HCT116 (cell line): ENCODE data around the gene ADGRV1. TPM values are rescaled to one million over a fixed set of nuclear protein-coding genes. Genes with fewer than 3 reads are reported as not detected.

Experiments used
- ATAC-seq: fragments of 200-7000 bp; cut with Tn5 transposase; 2 replicates; pipeline ENCODE4 v1.9.1; 2020; ENCODE audit warnings: mild to moderate bottlenecking, moderate library complexity
- BruUV-seq: library from RNA; stranded (reverse); fragments of 400-500 nt; replicated peaks from 2 replicates; lab custom pipeline; 2021; lab: Mats Ljungman, UMichigan
- CTCF ChIA-PET: fragments of 300-600 bp; sonication (Branson Sonifier 250); formaldehyde crosslinking; loops from one replicate; lab custom pipeline; 2021; ENCODE audit warnings: antibody characterized with exemption; lab: Charles Lee
- POLR2A ChIA-PET: fragments of 300-600, 350-600 bp; sonication (Branson Sonifier 250); formaldehyde crosslinking; loops from one replicate; lab custom pipeline; 2021; ENCODE audit warnings: antibody characterized with exemption; lab: Charles Lee
- RAD21 ChIA-PET, 2 experiments: fragments of 300-600 bp; sonication (Branson Sonifier 250); formaldehyde crosslinking; loops; one replicate each; lab custom pipeline; 2023; ENCODE audit warnings: low total read pairs in 2 of 2; ENCODE audit not compliant: uncharacterized antibody in 2 of 2, unreplicated experiment in 2 of 2, low non-redundant PET in 1 of 2; lab: Charles Lee
- DNase-seq: peaks from one replicate; pipeline ENCODE4 v3.0.0-alpha.2; 2010; ENCODE audit warnings: low read depth, low spot score
- H2AFZ ChIP-seq: fragments of 200-600 bp; shearing (Covaris generic), sonication (generic); 2 replicates; pipeline ENCODE4 v1.6.1; 2017; ENCODE audit warnings: low read depth, mixed run types, mixed read lengths, antibody characterized with exemption, low read length; ENCODE audit not compliant: poor library complexity, severe bottlenecking
- H3K27ac ChIP-seq: 2 replicates; pipeline ENCODE4 v1.5.1; 2012; ENCODE audit warnings: low read depth, low read length
- H3K27me3 ChIP-seq: fragments of 200-600 bp; sonication (generic); 2 replicates; pipeline ENCODE4 v1.6.1; 2016; ENCODE audit warnings: mixed run types, low read length, mixed read lengths; ENCODE audit not compliant: insufficient read depth
- H3K36me3 ChIP-seq, 2 experiments: fragments of 200-500 bp in 1 of 2; fragments of 200-600 bp in 1 of 2; sonication (Bioruptor generic) in 1 of 2; sonication (generic) in 1 of 2; 2 replicates each; pipeline versions ENCODE4 v1.5.1 to v1.6.1; 2014 to 2016; ENCODE audit warnings: low read length in 2 of 2, inconsistent platforms in 1 of 2, mixed read lengths in 1 of 2, mixed run types in 1 of 2; ENCODE audit not compliant: insufficient read depth in 2 of 2, control insufficient read depth in 1 of 2
- H3K4me1 ChIP-seq, 2 experiments: fragments of 200-600 bp in 1 of 2; sonication (generic) in 1 of 2; 2 replicates each; pipeline versions ENCODE4 v1.5.1 to v1.6.1; 2012 to 2017; ENCODE audit warnings: low read length in 2 of 2, inconsistent platforms in 1 of 2, mild to moderate bottlenecking in 1 of 2, mixed read lengths in 1 of 2, mixed run types in 1 of 2, moderate library complexity in 1 of 2; ENCODE audit not compliant: insufficient read depth in 2 of 2, control insufficient read depth in 1 of 2
- H3K4me2 ChIP-seq: fragments of 200-600 bp; sonication (generic); 2 replicates; pipeline ENCODE4 v1.6.1; 2017; ENCODE audit warnings: mixed run types, low read length, mixed read lengths
- H3K4me3 ChIP-seq, 2 experiments: fragments of 200-600 bp in 1 of 2; sonication (generic) in 1 of 2; replicated peaks in 1 of 2; 2 replicates each; pipeline ENCODE4 v1.5.1; 2011 to 2016; ENCODE audit warnings: low read length in 2 of 2, control low read depth in 1 of 2, low read depth in 1 of 2, mild to moderate bottlenecking in 1 of 2, mixed read lengths in 1 of 2, mixed run types in 1 of 2
- H3K79me2 ChIP-seq: fragments of 200-600 bp; sonication (generic); 2 replicates; pipeline ENCODE4 v1.6.1; 2017; ENCODE audit warnings: mild to moderate bottlenecking, mixed run types, low read length, moderate library complexity, mixed read lengths; ENCODE audit not compliant: insufficient read depth
- H3K9ac ChIP-seq: fragments of 200-600 bp; sonication (generic); 2 replicates; pipeline ENCODE4 v1.6.1; 2016; ENCODE audit warnings: low read length, mixed read lengths
- H3K9me2 ChIP-seq: fragments of 200-600 bp; sonication (generic), shearing (Covaris generic); 2 replicates; pipeline ENCODE4 v1.6.1; 2017; ENCODE audit warnings: mixed run types, mild to moderate bottlenecking, moderate library complexity; ENCODE audit not compliant: insufficient read depth
- H3K9me3 ChIP-seq, 2 experiments: fragments of 200-500 bp in 1 of 2; fragments of 200-600 bp in 1 of 2; sonication (Bioruptor generic) in 1 of 2; sonication (generic) in 1 of 2; 2 replicates each; pipeline ENCODE4 v1.6.1; 2014 to 2017; ENCODE audit warnings: low read length in 2 of 2, mixed read lengths in 2 of 2, inconsistent platforms in 1 of 2, low read depth in 1 of 2, mild to moderate bottlenecking in 1 of 2, mixed run types in 1 of 2, moderate library complexity in 1 of 2; ENCODE audit not compliant: control insufficient read depth in 1 of 2, insufficient read depth in 1 of 2
- H4K20me1 ChIP-seq: fragments of 200-600 bp; sonication (generic), shearing (Covaris generic); 2 replicates; pipeline ENCODE4 v1.6.1; 2017; ENCODE audit warnings: mixed run types, mild to moderate bottlenecking, moderate library complexity; ENCODE audit not compliant: insufficient read depth
- EZH2 ChIP-seq: fragments of 200-600 bp; sonication (generic); IDR thresholded peaks from 2 replicates; pipeline ENCODE4 v1.6.1; 2017; ENCODE audit warnings: antibody characterized with exemption, mixed run types
- RAD21 ChIP-seq: IDR thresholded peaks from 2 replicates; pipeline ENCODE4 v1.6.1; 2012; ENCODE audit warnings: low read depth, mild to moderate bottlenecking
- SIN3A ChIP-seq: IDR thresholded peaks from 2 replicates; pipeline ENCODE4 v1.6.1; 2012; ENCODE audit warnings: low read depth
- SP1 ChIP-seq: IDR thresholded peaks from 2 replicates; pipeline ENCODE4 v1.6.1; 2012; ENCODE audit warnings: low read depth
- YY1 ChIP-seq: IDR thresholded peaks from 2 replicates; pipeline ENCODE4 v1.6.1; 2011; ENCODE audit warnings: low read length, low read depth, moderate library complexity, mild to moderate bottlenecking; ENCODE audit not compliant: insufficient replicate concordance; ENCODE audit errors: extremely low read depth
- ZFX ChIP-seq: fragments of 450-650 bp; IDR thresholded peaks from 2 replicates; pipeline ENCODE4 v1.6.1; 2017
- ZNF274 ChIP-seq: fragments of 200-500 bp; sonication (Bioruptor generic); IDR thresholded peaks from 2 replicates; pipeline ENCODE4 v1.6.1; 2014; ENCODE audit warnings: mild to moderate bottlenecking, low read depth, low read length, inconsistent platforms
- intact Hi-C: fragments of 100-400 bp; cut with micrococcal nuclease; formaldehyde crosslinking; loops from 2 replicates; pipeline ENCODE4 v1.10.0; 2022
- total RNA-seq: library from RNA; stranded (reverse); gene quantifications from one replicate; pipeline ENCODE4 v1.2.1, GENCODE V29; 2021; ENCODE audit not compliant: unreplicated experiment
- TF ChIP-seq, protein P1 (sequence below): IDR thresholded peaks from 2 replicates; pipeline ENCODE4 v1.6.1; 2012; ENCODE audit warnings: low read depth
- TF ChIP-seq, protein P2 (sequence below): IDR thresholded peaks from 2 replicates; pipeline ENCODE4 v1.6.1; 2011; ENCODE audit warnings: mild to moderate bottlenecking, low read length, moderate library complexity; ENCODE audit not compliant: insufficient replicate concordance; ENCODE audit errors: extremely low read depth

Gene ADGRV1
- total RNA-seq, 1 experiment from 2014 or later, result 6.0 TPM

DNA sequence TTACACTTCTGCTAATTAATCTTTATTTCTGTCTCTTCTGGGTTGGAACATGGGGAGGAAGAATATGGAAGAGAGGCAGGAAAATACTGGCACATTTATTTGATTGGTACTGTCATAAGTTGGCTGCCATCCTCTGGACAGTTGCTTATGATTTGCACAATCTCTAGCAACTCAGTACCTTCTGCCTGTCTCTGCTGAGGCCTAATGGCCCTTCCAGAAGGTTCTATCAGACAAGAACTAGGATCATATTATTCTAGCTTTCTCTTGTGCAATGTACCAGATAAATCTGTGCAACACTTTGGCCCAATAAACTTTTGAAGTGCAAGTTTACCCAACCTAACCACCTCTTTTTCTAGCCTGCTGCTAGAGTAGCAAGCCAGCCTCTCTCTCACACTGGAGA, 489.5 kb downstream of the ADGRV1 start:
- no peak for TF ChIP-seq EZH2
- no peak for TF ChIP-seq SIN3A
- TF ChIP-seq RAD21, result no peak
- TF ChIP-seq ZNF274, result no peak
- TF ChIP-seq SP1, result no peak
- TF ChIP-seq YY1, result no peak
- no peak for TF ChIP-seq ZFX
- TF ChIP-seq, protein P1, sequence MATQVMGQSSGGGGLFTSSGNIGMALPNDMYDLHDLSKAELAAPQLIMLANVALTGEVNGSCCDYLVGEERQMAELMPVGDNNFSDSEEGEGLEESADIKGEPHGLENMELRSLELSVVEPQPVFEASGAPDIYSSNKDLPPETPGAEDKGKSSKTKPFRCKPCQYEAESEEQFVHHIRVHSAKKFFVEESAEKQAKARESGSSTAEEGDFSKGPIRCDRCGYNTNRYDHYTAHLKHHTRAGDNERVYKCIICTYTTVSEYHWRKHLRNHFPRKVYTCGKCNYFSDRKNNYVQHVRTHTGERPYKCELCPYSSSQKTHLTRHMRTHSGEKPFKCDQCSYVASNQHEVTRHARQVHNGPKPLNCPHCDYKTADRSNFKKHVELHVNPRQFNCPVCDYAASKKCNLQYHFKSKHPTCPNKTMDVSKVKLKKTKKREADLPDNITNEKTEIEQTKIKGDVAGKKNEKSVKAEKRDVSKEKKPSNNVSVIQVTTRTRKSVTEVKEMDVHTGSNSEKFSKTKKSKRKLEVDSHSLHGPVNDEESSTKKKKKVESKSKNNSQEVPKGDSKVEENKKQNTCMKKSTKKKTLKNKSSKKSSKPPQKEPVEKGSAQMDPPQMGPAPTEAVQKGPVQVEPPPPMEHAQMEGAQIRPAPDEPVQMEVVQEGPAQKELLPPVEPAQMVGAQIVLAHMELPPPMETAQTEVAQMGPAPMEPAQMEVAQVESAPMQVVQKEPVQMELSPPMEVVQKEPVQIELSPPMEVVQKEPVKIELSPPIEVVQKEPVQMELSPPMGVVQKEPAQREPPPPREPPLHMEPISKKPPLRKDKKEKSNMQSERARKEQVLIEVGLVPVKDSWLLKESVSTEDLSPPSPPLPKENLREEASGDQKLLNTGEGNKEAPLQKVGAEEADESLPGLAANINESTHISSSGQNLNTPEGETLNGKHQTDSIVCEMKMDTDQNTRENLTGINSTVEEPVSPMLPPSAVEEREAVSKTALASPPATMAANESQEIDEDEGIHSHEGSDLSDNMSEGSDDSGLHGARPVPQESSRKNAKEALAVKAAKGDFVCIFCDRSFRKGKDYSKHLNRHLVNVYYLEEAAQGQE, result no peak
- TF ChIP-seq, protein P2, sequence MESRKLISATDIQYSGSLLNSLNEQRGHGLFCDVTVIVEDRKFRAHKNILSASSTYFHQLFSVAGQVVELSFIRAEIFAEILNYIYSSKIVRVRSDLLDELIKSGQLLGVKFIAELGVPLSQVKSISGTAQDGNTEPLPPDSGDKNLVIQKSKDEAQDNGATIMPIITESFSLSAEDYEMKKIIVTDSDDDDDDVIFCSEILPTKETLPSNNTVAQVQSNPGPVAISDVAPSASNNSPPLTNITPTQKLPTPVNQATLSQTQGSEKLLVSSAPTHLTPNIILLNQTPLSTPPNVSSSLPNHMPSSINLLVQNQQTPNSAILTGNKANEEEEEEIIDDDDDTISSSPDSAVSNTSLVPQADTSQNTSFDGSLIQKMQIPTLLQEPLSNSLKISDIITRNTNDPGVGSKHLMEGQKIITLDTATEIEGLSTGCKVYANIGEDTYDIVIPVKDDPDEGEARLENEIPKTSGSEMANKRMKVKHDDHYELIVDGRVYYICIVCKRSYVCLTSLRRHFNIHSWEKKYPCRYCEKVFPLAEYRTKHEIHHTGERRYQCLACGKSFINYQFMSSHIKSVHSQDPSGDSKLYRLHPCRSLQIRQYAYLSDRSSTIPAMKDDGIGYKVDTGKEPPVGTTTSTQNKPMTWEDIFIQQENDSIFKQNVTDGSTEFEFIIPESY, result no peak
- RAD21 ChIA-PET, result no interaction called here
- H3K4me3 ChIP-seq, result no peak overlapping the region
- no peak overlapping the region for H2AFZ ChIP-seq
- DNase-seq, result no peak
- H3K9me2 ChIP-seq, result no peaks in the 10 kb centered on the region
- H3K9ac ChIP-seq, result no peak overlapping the region
- no peaks in the 10 kb centered on the region for H3K79me2 ChIP-seq
- BruUV-seq, result no TSS peak
- no peak for ATAC-seq
- intact Hi-C loops, result no loop called here
- no peaks in the 10 kb centered on the region for H3K36me3 ChIP-seq
- POLR2A ChIA-PET, result no interaction called here
- H3K4me1 ChIP-seq, result no peaks in the 10 kb centered on the region
- no peak overlapping the region for H3K27ac ChIP-seq
- no peaks in the 10 kb centered on the region for H3K9me3 ChIP-seq
- no peak overlapping the region for H3K4me2 ChIP-seq
- CTCF ChIA-PET, result no interaction called here
- no peaks in the 10 kb centered on the region for H4K20me1 ChIP-seq
- no peaks in the 10 kb centered on the region for H3K27me3 ChIP-seq
